GM23248 (cell line): ENCODE measurements around the gene HSD17B2. TPM values are rescaled to one million over a fixed set of nuclear protein-coding genes. Genes with fewer than 3 reads are reported as not detected.

Experiments
- DNase-seq: peaks from one replicate; pipeline ENCODE4 v3.0.0-alpha.2; 2015
- H2AFZ ChIP-seq: fragments of 200-600 bp; sonication (generic); 2 replicates; pipeline ENCODE4 v1.6.1; 2016; ENCODE audit warnings: antibody characterized with exemption
- H3F3A ChIP-seq: fragments of 200-600 bp; sonication (generic); 2 replicates; pipeline ENCODE4 v1.6.1; 2016; ENCODE audit warnings: mild to moderate bottlenecking, antibody characterized with exemption, mixed run types; ENCODE audit not compliant: insufficient read depth
- H3K27ac ChIP-seq: fragments of 200-600 bp; sonication (generic); 2 replicates; pipeline ENCODE4 v1.5.1; 2016; ENCODE audit warnings: mild to moderate bottlenecking
- H3K27me3 ChIP-seq: fragments of 200-600 bp; sonication (generic); replicated peaks from 2 replicates; pipeline ENCODE4 v1.6.1; 2016; ENCODE audit warnings: mild to moderate bottlenecking; ENCODE audit not compliant: insufficient read depth
- H3K36me3 ChIP-seq: fragments of 200-600 bp; sonication (generic); 2 replicates; pipeline ENCODE4 v1.6.1; 2016; ENCODE audit warnings: low read depth, mild to moderate bottlenecking
- H3K4me1 ChIP-seq: fragments of 200-600 bp; sonication (generic); 2 replicates; pipeline ENCODE4 v1.6.1; 2016; ENCODE audit warnings: mild to moderate bottlenecking; ENCODE audit not compliant: insufficient read depth
- H3K4me2 ChIP-seq: fragments of 200-600 bp; sonication (generic); one replicate; pipeline ENCODE4 v1.6.1; 2016; ENCODE audit warnings: mild to moderate bottlenecking; ENCODE audit not compliant: unreplicated experiment
- H3K4me3 ChIP-seq: fragments of 200-600 bp; sonication (generic); 2 replicates; pipeline ENCODE4 v1.5.1; 2016; ENCODE audit warnings: mild to moderate bottlenecking
- H3K79me2 ChIP-seq: fragments of 200-600 bp; sonication (generic); 2 replicates; pipeline ENCODE4 v1.6.1; 2016; ENCODE audit warnings: mild to moderate bottlenecking; ENCODE audit not compliant: insufficient read depth
- H3K9ac ChIP-seq: fragments of 200-600 bp; sonication (generic); 2 replicates; pipeline ENCODE4 v1.6.1; 2016; ENCODE audit warnings: mild to moderate bottlenecking
- H3K9me2 ChIP-seq: fragments of 200-600 bp; sonication (generic); 2 replicates; pipeline ENCODE4 v1.6.1; 2016; ENCODE audit warnings: mixed run types, mild to moderate bottlenecking, moderate library complexity; ENCODE audit not compliant: insufficient read depth
- H3K9me3 ChIP-seq: fragments of 200-600 bp; sonication (generic); one replicate; pipeline ENCODE4 v1.6.1; 2017; ENCODE audit warnings: low read depth
- H4K20me1 ChIP-seq: fragments of 200-600 bp; sonication (generic); 2 replicates; pipeline ENCODE4 v1.6.0; 2016; ENCODE audit not compliant: insufficient read depth
- EZH2 ChIP-seq: fragments of 200-600 bp; sonication (generic); IDR thresholded peaks from 2 replicates; pipeline ENCODE4 v1.6.1; 2018; ENCODE audit warnings: antibody characterized with exemption, mild to moderate bottlenecking; ENCODE audit not compliant: insufficient read depth, poor library complexity, severe bottlenecking
- EZH2phosphoT487 ChIP-seq: fragments of 200-600 bp; sonication (generic); IDR thresholded peaks from 2 replicates; pipeline ENCODE4 v1.6.1; 2018; ENCODE audit warnings: antibody characterized with exemption, moderate library complexity, mild to moderate bottlenecking, low read depth; ENCODE audit not compliant: insufficient read depth
- WGBS, 2 experiments: methylation state at CpG; one replicate each; pipeline ENCODE4 v1.1.6; 2015 to 2017; ENCODE audit warnings: low lambda C conversion rate in 2 of 2, low coverage in 1 of 2; ENCODE audit errors: missing lambda C conversion rate in 2 of 2; 5-methylcytosine and 5-hydroxymethylcytosine counted together
- in situ Hi-C: fragments of 300-500 bp; cut with MboI; formaldehyde crosslinking; loops from 2 replicates; pipeline ENCODE4 v1.15.0; 2020
- polyA plus RNA-seq: library from polyadenylated mRNA; unstranded; fragments of >200 nt; fragmentation: Nextera tagmentation; extraction: Ambion mirVana; gene quantifications from 2 replicates; pipeline ENCODE4 v1.2.1, GENCODE V29; 2016
- total RNA-seq: library from RNA; depleted of rRNA; stranded (reverse); fragments of >200 nt; shearing (Covaris generic); gene quantifications from 2 replicates; pipeline ENCODE4 v1.2.3, GENCODE V29; 2014

The HSD17B2 gene
- total and polyA plus RNA-seq, 2 experiments from 2014 or later = not detected

DNA sequence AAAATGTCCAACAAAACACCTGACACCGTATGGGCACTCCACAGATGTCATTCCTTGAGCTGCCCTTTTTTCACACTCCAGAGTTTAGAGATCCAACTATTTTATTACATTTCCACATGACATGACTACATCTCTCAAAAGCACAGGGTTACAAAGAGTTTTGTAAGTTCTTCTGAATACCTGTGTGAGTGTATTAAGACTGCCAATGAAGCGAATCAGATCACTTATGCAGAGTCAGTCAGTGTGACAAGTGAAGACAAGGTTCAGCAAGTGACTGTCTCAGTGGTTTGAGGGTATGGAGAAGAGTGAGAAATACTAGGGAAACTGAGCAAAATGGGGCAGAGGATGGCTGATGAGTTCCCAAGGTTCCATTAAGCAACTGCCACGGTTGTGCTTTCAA, 32.2 kb upstream of the HSD17B2 start:
- Histone ChIP-seq H3K9me3 (no peaks in the 10 kb centered on the region), H3K4me3 (no peak overlapping the region), H2AFZ (no peak overlapping the region), H3K27ac (no peak overlapping the region), H3F3A (peaks cover 2% of the 10 kb centered on the region; the same call in 1 of the 2 replicates), H3K4me2 (no peak overlapping the region), H3K27me3 (no peaks in the 10 kb centered on the region), H3K9ac (no peak overlapping the region), H3K36me3 (no peaks in the 10 kb centered on the region), H4K20me1 (no peaks in the 10 kb centered on the region), H3K9me2 (no peaks in the 10 kb centered on the region), H3K4me1 (peaks cover 4% of the 10 kb centered on the region), H3K79me2 (no peaks in the 10 kb centered on the region)
- DNase-seq = no peak
- in situ Hi-C loops = no loop called here
- TF ChIP-seq EZH2phosphoT487 (no peak), EZH2 (no peak)
- 50 to 51% methylated on average over 3 of the region's 3 CpGs for WGBS, 2 experiments

- TF ChIP-seq EZH2phosphoT487 = no peak
- no peak for TF ChIP-seq EZH2
- no peak overlapping the region for H3K9ac ChIP-seq
- no peak for DNase-seq
- no peak overlapping the region for H3K4me2 ChIP-seq
- no peaks in the 10 kb centered on the region for H3K36me3 ChIP-seq
- no peaks in the 10 kb centered on the region for H4K20me1 ChIP-seq
- no peaks in the 10 kb centered on the region for H3K27me3 ChIP-seq
- H3K9me3 ChIP-seq = no peaks in the 10 kb centered on the region
- no peaks in the 10 kb centered on the region for H3K79me2 ChIP-seq
- WGBS, 2 experiments = 53% methylated on average over 5 of the region's 5 CpGs
- no peak overlapping the region for H2AFZ ChIP-seq
- H3K4me3 ChIP-seq = no peak overlapping the region
- no peaks in the 10 kb centered on the region for H3K9me2 ChIP-seq
- no peaks in the 10 kb centered on the region for H3F3A ChIP-seq
- no peak overlapping the region for H3K27ac ChIP-seq
- no peaks in the 10 kb centered on the region for H3K4me1 ChIP-seq
- in situ Hi-C loops = no loop called here
Observed at GRCh38 chr16:82004601-82005000, 30.5 kb upstream of the HSD17B2 start.

GRCh38 chr16:82005027-82005830, 29.8 kb upstream of the HSD17B2 start:
- Histone ChIP-seq H4K20me1 (no peaks in the 10 kb centered on the region), H3F3A (no peaks in the 10 kb centered on the region), H3K4me2 (no peak overlapping the region), H3K9me2 (no peaks in the 10 kb centered on the region), H2AFZ (no peak overlapping the region), H3K4me3 (no peak overlapping the region), H3K9me3 (no peaks in the 10 kb centered on the region), H3K4me1 (no peaks in the 10 kb centered on the region), H3K27ac (no peak overlapping the region), H3K9ac (no peak overlapping the region), H3K36me3 (no peaks in the 10 kb centered on the region), H3K27me3 (no peaks in the 10 kb centered on the region; the same call in 1 of the 2 replicates), H3K79me2 (no peaks in the 10 kb centered on the region)
- in situ Hi-C loops = no loop called here
- TF ChIP-seq EZH2phosphoT487 (no peak), EZH2 (no peak)
- WGBS, 2 experiments = 57 to 60% methylated on average over 6 of the region's 6 CpGs
- DNase-seq = no peak

DNA sequence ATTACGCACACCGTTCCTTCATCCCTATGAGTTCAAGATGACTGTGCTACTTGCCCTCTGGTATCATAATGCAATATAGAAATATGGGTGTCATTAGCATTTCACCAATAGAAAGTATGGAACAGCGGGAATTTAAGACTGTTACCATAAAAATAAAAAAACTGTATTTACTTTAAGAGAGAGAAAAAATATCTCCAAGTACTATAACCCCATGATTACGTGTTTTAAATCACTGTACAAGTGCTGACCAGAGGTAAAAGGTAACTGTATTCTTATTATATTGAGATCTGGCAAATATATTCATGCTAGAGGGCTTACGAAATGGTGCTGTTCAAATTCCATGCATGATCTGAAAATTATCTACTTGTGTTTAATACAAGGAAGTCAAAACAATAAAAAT, 29.0 kb upstream of the HSD17B2 start:
- no peak overlapping the region for H3K4me3 ChIP-seq
- no peak overlapping the region for H3K4me2 ChIP-seq
- no peaks in the 10 kb centered on the region for H3K9me2 ChIP-seq
- H4K20me1 ChIP-seq = no peaks in the 10 kb centered on the region
- H3K27ac ChIP-seq = no peak overlapping the region
- H3K79me2 ChIP-seq = no peaks in the 10 kb centered on the region
- WGBS, 2 experiments = 66 to 73% methylated on average over 5 of the region's 5 CpGs
- H2AFZ ChIP-seq = no peak overlapping the region
- H3F3A ChIP-seq = no peaks in the 10 kb centered on the region
- DNase-seq = no peak
- no peak overlapping the region for H3K9ac ChIP-seq
- no peaks in the 10 kb centered on the region for H3K9me3 ChIP-seq
- in situ Hi-C loops = no loop called here
- no peaks in the 10 kb centered on the region for H3K36me3 ChIP-seq
- TF ChIP-seq EZH2 = no peak
- TF ChIP-seq EZH2phosphoT487 = no peak
- no peaks in the 10 kb centered on the region; the same call in 1 of the 2 replicates for H3K27me3 ChIP-seq
- H3K4me1 ChIP-seq = no peaks in the 10 kb centered on the region
